BJ (cell line): Measurements from ENCODE around the gene TOP2A. TPM values are rescaled to one million over a fixed set of nuclear protein-coding genes. Genes with fewer than 3 reads are reported as not detected.
"Not testable (repeated sequence)": the region's sequence is repeated elsewhere in the genome, so short reads cannot be mapped to it uniquely, and the experiment has no call there.

Source experiments
- CTCF ChIA-PET: fragments of 350-600 bp; formaldehyde crosslinking; extraction: SDS; loops from one replicate; lab custom pipeline; 2021; ENCODE audit warnings: antibody characterized with exemption, inconsistent platforms; lab: Yijun Ruan, JAX
- POLR2A ChIA-PET: fragments of 300-600 bp; sonication (Branson Sonifier 250); formaldehyde crosslinking; extraction: SDS; loops from one replicate; lab custom pipeline; 2021; ENCODE audit warnings: antibody characterized with exemption; lab: Charles Lee
- DNase-seq: peaks from one replicate; pipeline ENCODE4 v3.0.0-alpha.2; 2011; ENCODE audit warnings: low read depth
- H3K27me3 ChIP-seq: 2 replicates; pipeline ENCODE4 v1.6.0; 2011; ENCODE audit warnings: low read length; ENCODE audit not compliant: control insufficient read depth, insufficient read depth
- H3K36me3 ChIP-seq: 2 replicates; pipeline ENCODE4 v1.5.1; 2011; ENCODE audit warnings: low read length; ENCODE audit not compliant: control insufficient read depth, insufficient read depth
- H3K4me3 ChIP-seq: 2 replicates; pipeline ENCODE4 v1.5.1; 2011; ENCODE audit warnings: low read depth, mild to moderate bottlenecking, control low read depth, low read length
- CTCF ChIP-seq: IDR thresholded peaks from 2 replicates; pipeline ENCODE4 v1.5.1; 2011; ENCODE audit warnings: low read depth, mild to moderate bottlenecking, control low read depth, inconsistent platforms, low read length, moderate library complexity; ENCODE audit not compliant: insufficient read depth
- polyA plus RNA-seq: library from polyadenylated mRNA; depleted of rRNA; stranded (reverse); fragments of >200 nt; gene quantifications from 2 replicates; pipeline ENCODE4 v1.2.3, GENCODE V29; 2011

Gene TOP2A
- polyA plus RNA-seq, 1 experiment = 31.8 TPM

- no peak overlapping the region for H3K4me3 ChIP-seq
- no peaks in the 10 kb centered on the region for H3K36me3 ChIP-seq
- DNase-seq = no peak
- no peaks in the 10 kb centered on the region for H3K27me3 ChIP-seq
- no peak for TF ChIP-seq CTCF
- CTCF ChIA-PET = interaction anchor here (0.7 to 3.9 kb wide), 7 partner anchors 11 to 147 kb away, joined by 3 to 20 read pairs (median 4); no protein-coding TSS in a partner anchor
- POLR2A ChIA-PET = no interaction called here
Observed at GRCh38 chr17:40412880-40413279, 4.8 kb downstream of the TOP2A start.

- POLR2A ChIA-PET = no interaction called here
Observed at GRCh38 chr17:40411821-40412220, 5.9 kb downstream of the TOP2A start.

GRCh38 chr17:40410082-40410481 is 7.6 kb downstream of the TOP2A start:
- Histone ChIP-seq H3K4me3 (no peak overlapping the region), H3K36me3 (no peaks in the 10 kb centered on the region), H3K27me3 (no peaks in the 10 kb centered on the region)
- no peak for TF ChIP-seq CTCF
- no peak for DNase-seq
- ChIA-PET POLR2A (interaction anchor here (0.5 to 0.6 kb wide), 2 partner anchors 44 to 76 kb away, joined by 3 to 10 read pairs; no protein-coding TSS in a partner anchor), CTCF (interaction anchor here (0.9 to 2.0 kb wide), 7 partner anchors 9 to 150 kb away, joined by 3 to 7 read pairs (median 4); no protein-coding TSS in a partner anchor)

More at GRCh38 chr17:40411821-40412220, 5.9 kb downstream of the TOP2A start:
- TF ChIP-seq CTCF = no peak
- Histone ChIP-seq H3K4me3 (no peak overlapping the region), H3K36me3 (no peaks in the 10 kb centered on the region), H3K27me3 (no peaks in the 10 kb centered on the region)
- DNase-seq = no peak
- CTCF ChIA-PET = interaction anchor here (0.7 to 1.7 kb wide), 8 partner anchors 9 to 204 kb away, joined by 3 to 6 read pairs (median 4); no protein-coding TSS in a partner anchor

GRCh38 chr17:40409540-40409939 is 8.2 kb downstream of the TOP2A start:
- CTCF ChIA-PET = interaction anchor here (1.0 to 2.1 kb wide), 7 partner anchors 9 to 150 kb away, joined by 3 to 7 read pairs (median 5); no protein-coding TSS in a partner anchor

GRCh38 chr17:40407460-40407859 is 10.2 kb downstream of the TOP2A start:
- no peak for DNase-seq
- CTCF ChIA-PET = interaction anchor here (0.8 to 2.1 kb wide), 4 partner anchors 9 to 53 kb away, joined by 3 to 5 read pairs (median 3); no protein-coding TSS in a partner anchor
- H3K27me3 ChIP-seq = no peaks in the 10 kb centered on the region
- TF ChIP-seq CTCF = no peak
- H3K4me3 ChIP-seq = no peak overlapping the region
- POLR2A ChIA-PET = no interaction called here
- H3K36me3 ChIP-seq = no peaks in the 10 kb centered on the region

More at GRCh38 chr17:40409540-40409939, 8.2 kb downstream of the TOP2A start:
- not testable (repeated sequence) for DNase-seq, H3K27me3 ChIP-seq, H3K4me3 ChIP-seq, H3K36me3 ChIP-seq
- POLR2A ChIA-PET = interaction anchor here (0.6 kb wide), 1 partner anchor 77 kb away, joined by 10 read pairs; no protein-coding TSS in a partner anchor

GRCh38 chr17:40404003-40404402 is 13.7 kb downstream of the TOP2A start:
- DNase-seq = no peak
- ChIA-PET CTCF (interaction anchor here (1.0 to 1.1 kb wide), 2 partner anchors 11 kb away, joined by 3 to 4 read pairs; no protein-coding TSS in a partner anchor), POLR2A (interaction anchor here (0.6 kb wide), 1 partner anchor 297 kb away, joined by 3 read pairs; no protein-coding TSS in a partner anchor)
- Histone ChIP-seq H3K4me3 (no peak overlapping the region), H3K36me3 (no peaks in the 10 kb centered on the region; the same call in 1 of the 2 replicates), H3K27me3 (no peaks in the 10 kb centered on the region)
- TF ChIP-seq CTCF = no peak
